HFF-Myc (cell line): ENCODE data around the gene ZNF768.

ENCODE experiments used
- DNase-seq: peaks from one replicate; pipeline ENCODE4 v3.0.0-alpha.2; 2011; ENCODE audit warnings: low read depth; ENCODE audit errors: extremely low read depth
- H3K4me3 ChIP-seq: replicated peaks from 2 replicates; pipeline ENCODE4 v1.5.1; 2011; ENCODE audit warnings: low read depth, mild to moderate bottlenecking, control low read depth, low read length
- CTCF ChIP-seq: IDR thresholded peaks from 2 replicates; pipeline ENCODE4 v1.5.1; 2012; ENCODE audit warnings: mild to moderate bottlenecking, low read depth, low read length, control low read depth; ENCODE audit errors: missing control alignments

Gene ZNF768

GRCh38 chr16:30561089-30561816 lies 34.9 kb upstream of the ZNF768 start:
- no peak for TF ChIP-seq CTCF
- no peak overlapping the region for H3K4me3 ChIP-seq
- DNase-seq = no peak

- H3K4me3 ChIP-seq = no peak overlapping the region
- no peak for DNase-seq
- TF ChIP-seq CTCF = no peak
Measured at GRCh38 chr16:30559690-30560089, 33.3 kb upstream of the ZNF768 start.

GRCh38 chr16:30558789-30559377 lies 32.5 kb upstream of the ZNF768 start:
- no peak overlapping the region for H3K4me3 ChIP-seq
- DNase-seq = no peak
- no peak for TF ChIP-seq CTCF

GRCh38 chr16:30557957-30558788 lies 31.8 kb upstream of the ZNF768 start, which contains the start of gene ZNF764:
ZNF764 (minus strand) TSS chr16:30558374; CDS start chr16:30558182, 192 bp downstream.
- TF ChIP-seq CTCF = no peak
- peak; percentile 88 for DNase-seq
- H3K4me3 ChIP-seq = peak within 1 kb of the TSS; percentile 78

- H3K4me3 ChIP-seq = peak overlapping the region; percentile 78
- no peak for TF ChIP-seq CTCF
- DNase-seq = no peak
Measured at GRCh38 chr16:30557707-30557956, 31.3 kb upstream of the ZNF768 start.

- H3K4me3 ChIP-seq = no peak overlapping the region
- DNase-seq = no peak
- TF ChIP-seq CTCF = no peak
Measured at GRCh38 chr16:30556125-30556473, 29.7 kb upstream of the ZNF768 start.
